Mesendoderm (in vitro differentiated cells): ENCODE results near the gene OLFML3.

ENCODE experiments used
- DNase-seq: peaks from one replicate; pipeline ENCODE4 v3.0.0; 2013
- H2AK5ac ChIP-seq: 2 replicates; pipeline ENCODE4 v1.6.1; 2013; ENCODE audit warnings: low read length, inconsistent platforms
- H2BK120ac ChIP-seq: 2 replicates; pipeline ENCODE4 v1.6.1; 2013; ENCODE audit warnings: low read depth, mild to moderate bottlenecking, low read length, moderate library complexity, mixed read lengths
- H2BK15ac ChIP-seq: replicated peaks from 2 replicates; pipeline ENCODE4 v1.6.1; 2013; ENCODE audit warnings: low read depth, mild to moderate bottlenecking, moderate library complexity
- H2BK5ac ChIP-seq: 2 replicates; pipeline ENCODE4 v1.6.1; 2013; ENCODE audit warnings: low read length, inconsistent platforms
- H3K18ac ChIP-seq: 2 replicates; pipeline ENCODE4 v1.6.1; 2013; ENCODE audit warnings: mild to moderate bottlenecking, low read length, mixed read lengths
- H3K23ac ChIP-seq: one replicate; pipeline ENCODE4 v1.6.1; 2013; ENCODE audit warnings: low read length
- H3K27ac ChIP-seq: 2 replicates; pipeline ENCODE4 v1.5.1; 2013; ENCODE audit warnings: low read depth, mild to moderate bottlenecking, inconsistent platforms, low read length, moderate library complexity
- H3K27me3 ChIP-seq: 2 replicates; pipeline ENCODE4 v1.6.1; 2013; ENCODE audit warnings: low read length, control low read depth, mild to moderate bottlenecking, inconsistent platforms; ENCODE audit not compliant: insufficient read depth, poor library complexity
- H3K36me3 ChIP-seq: 2 replicates; pipeline ENCODE4 v1.6.1; 2013; ENCODE audit warnings: low read length, inconsistent platforms; ENCODE audit not compliant: control insufficient read depth, insufficient read depth
- H3K4ac ChIP-seq: one replicate; pipeline ENCODE4 v1.6.1; 2013; ENCODE audit warnings: low read depth, mild to moderate bottlenecking, low read length, moderate library complexity
- H3K4me1 ChIP-seq: 2 replicates; pipeline ENCODE4 v1.6.1; 2013; ENCODE audit warnings: low read depth, low read length, inconsistent platforms; ENCODE audit not compliant: control insufficient read depth
- H3K4me2 ChIP-seq: 2 replicates; pipeline ENCODE4 v1.6.1; 2013; ENCODE audit warnings: low read length
- H3K4me3 ChIP-seq: 2 replicates; pipeline ENCODE4 v1.5.1; 2013; ENCODE audit warnings: mild to moderate bottlenecking, low read length
- H3K56ac ChIP-seq: one replicate; pipeline ENCODE4 v1.6.1; 2013; ENCODE audit warnings: low read length
- H3K79me1 ChIP-seq: 2 replicates; pipeline ENCODE4 v1.6.1; 2013; ENCODE audit warnings: low read length, inconsistent platforms
- H3K79me2 ChIP-seq: 2 replicates; pipeline ENCODE4 v1.6.1; 2013; ENCODE audit warnings: mild to moderate bottlenecking, low read length; ENCODE audit not compliant: control insufficient read depth, insufficient read depth
- H3K9ac ChIP-seq: 2 replicates; pipeline ENCODE4 v1.6.1; 2013; ENCODE audit warnings: low read length, inconsistent platforms
- H4K5ac ChIP-seq: one replicate; pipeline ENCODE4 v1.6.1; 2013; ENCODE audit warnings: low read length
- H4K8ac ChIP-seq: one replicate; pipeline ENCODE4 v1.6.1; 2013; ENCODE audit warnings: low read depth, mild to moderate bottlenecking, control low read depth, low read length, moderate library complexity
- whole genome bisulfite sequencing: extraction: QIAGEN DNeasy Blood & Tissue Kit; methylation state at CpG from one replicate; pipeline ENCODE4 v1.1.7; 2013; ENCODE audit warnings: low lambda C conversion rate, missing lambda C conversion rate; ENCODE audit not compliant: insufficient coverage; ENCODE audit errors: extremely low coverage; 5-methylcytosine and 5-hydroxymethylcytosine counted together

OLFML3 gene

GRCh38 chr1:113950908-113951307, 28.4 kb upstream of the OLFML3 start:
- Histone ChIP-seq H3K79me1 (peaks cover 4% of the 10 kb centered on the region), H2BK5ac (no peak overlapping the region), H3K4me2 (no peak overlapping the region), H3K23ac (no peak overlapping the region), H3K4me1 (no peaks in the 10 kb centered on the region), H3K4me3 (no peak overlapping the region), H3K36me3 (no peaks in the 10 kb centered on the region), H3K4ac (no peak overlapping the region), H2BK15ac (no peak overlapping the region), H3K27ac (no peak overlapping the region), H4K8ac (no peak overlapping the region), H3K56ac (no peak overlapping the region), H4K5ac (no peak overlapping the region), H2AK5ac (no peak overlapping the region), H3K18ac (no peak overlapping the region), H2BK120ac (no peak overlapping the region), H3K9ac (no peak overlapping the region), H3K79me2 (no peaks in the 10 kb centered on the region), H3K27me3 (no peaks in the 10 kb centered on the region)
- no peak for DNase-seq
- no CpG with 5 or more reads among the region's 1 CpG for WGBS

GRCh38 chr1:113951719-113952118, 27.6 kb upstream of the OLFML3 start:
- Histone ChIP-seq H3K56ac (no peak overlapping the region), H3K79me1 (peaks cover 1% of the 10 kb centered on the region), H3K4me2 (no peak overlapping the region), H3K27ac (no peak overlapping the region), H4K8ac (no peak overlapping the region), H2BK5ac (no peak overlapping the region), H3K4ac (no peak overlapping the region), H3K4me1 (no peaks in the 10 kb centered on the region), H2BK120ac (no peak overlapping the region), H3K36me3 (no peaks in the 10 kb centered on the region), H3K18ac (no peak overlapping the region), H2BK15ac (no peak overlapping the region), H3K79me2 (no peaks in the 10 kb centered on the region), H3K27me3 (no peaks in the 10 kb centered on the region), H4K5ac (no peak overlapping the region), H3K9ac (no peak overlapping the region), H3K23ac (no peak overlapping the region), H3K4me3 (no peak overlapping the region), H2AK5ac (no peak overlapping the region)
- no CpG with 5 or more reads among the region's 2 CpGs for WGBS
- DNase-seq = no peak

GRCh38 chr1:113957984-113958383, 21.3 kb upstream of the OLFML3 start:
- Histone ChIP-seq H2BK5ac (no peak overlapping the region), H3K23ac (no peak overlapping the region), H3K4me1 (no peaks in the 10 kb centered on the region), H3K18ac (no peak overlapping the region), H3K9ac (no peak overlapping the region), H4K8ac (no peak overlapping the region), H3K27ac (no peak overlapping the region), H3K79me1 (no peaks in the 10 kb centered on the region), H3K36me3 (no peaks in the 10 kb centered on the region), H3K4me3 (no peak overlapping the region), H3K79me2 (no peaks in the 10 kb centered on the region), H4K5ac (no peak overlapping the region), H3K56ac (no peak overlapping the region), H2BK120ac (no peak overlapping the region), H3K4me2 (no peak overlapping the region), H3K4ac (no peak overlapping the region), H3K27me3 (no peaks in the 10 kb centered on the region), H2AK5ac (no peak overlapping the region), H2BK15ac (no peak overlapping the region)
- DNase-seq = no peak
- WGBS = no CpG with 5 or more reads among the region's 1 CpG

- Histone ChIP-seq H3K79me1 (no peaks in the 10 kb centered on the region), H3K18ac (no peak overlapping the region), H3K27me3 (no peaks in the 10 kb centered on the region), H2BK5ac (no peak overlapping the region), H2BK15ac (no peak overlapping the region), H4K8ac (no peak overlapping the region), H3K4me1 (no peaks in the 10 kb centered on the region), H4K5ac (no peak overlapping the region), H3K27ac (no peak overlapping the region), H3K79me2 (no peaks in the 10 kb centered on the region), H3K56ac (no peak overlapping the region), H3K4me2 (no peak overlapping the region), H3K23ac (no peak overlapping the region), H3K4ac (no peak overlapping the region), H3K4me3 (no peak overlapping the region), H3K36me3 (peaks cover 2% of the 10 kb centered on the region), H3K9ac (no peak overlapping the region), H2BK120ac (no peak overlapping the region), H2AK5ac (no peak overlapping the region)
- no peak for DNase-seq
- no CpG with 5 or more reads among the region's 1 CpG for WGBS
Observed at GRCh38 chr1:113958691-113959090, 20.6 kb upstream of the OLFML3 start.

GRCh38 chr1:113963281-113963906, 15.9 kb upstream of the OLFML3 start:
- no peak overlapping the region for H2BK15ac ChIP-seq
- no peak overlapping the region for H3K18ac ChIP-seq
- H3K4me1 ChIP-seq = no peaks in the 10 kb centered on the region
- no peak overlapping the region for H3K27ac ChIP-seq
- no peak overlapping the region for H2BK5ac ChIP-seq
- H4K8ac ChIP-seq = no peak overlapping the region
- no peak overlapping the region for H3K56ac ChIP-seq
- H3K79me1 ChIP-seq = no peaks in the 10 kb centered on the region
- no peak overlapping the region for H4K5ac ChIP-seq
- no peak overlapping the region for H3K4ac ChIP-seq
- H3K4me3 ChIP-seq = no peak overlapping the region
- no peak overlapping the region for H3K9ac ChIP-seq
- no CpG with 5 or more reads among the region's 12 CpGs for WGBS
- H3K79me2 ChIP-seq = no peaks in the 10 kb centered on the region
- H2AK5ac ChIP-seq = no peak overlapping the region
- H3K4me2 ChIP-seq = no peak overlapping the region
- no peak for DNase-seq
- H3K23ac ChIP-seq = no peak overlapping the region
- no peaks in the 10 kb centered on the region for H3K27me3 ChIP-seq
- no peak overlapping the region for H2BK120ac ChIP-seq
- peaks cover 5% of the 10 kb centered on the region for H3K36me3 ChIP-seq
